ENCODE measurements around the gene SGMS1.

DNA sequence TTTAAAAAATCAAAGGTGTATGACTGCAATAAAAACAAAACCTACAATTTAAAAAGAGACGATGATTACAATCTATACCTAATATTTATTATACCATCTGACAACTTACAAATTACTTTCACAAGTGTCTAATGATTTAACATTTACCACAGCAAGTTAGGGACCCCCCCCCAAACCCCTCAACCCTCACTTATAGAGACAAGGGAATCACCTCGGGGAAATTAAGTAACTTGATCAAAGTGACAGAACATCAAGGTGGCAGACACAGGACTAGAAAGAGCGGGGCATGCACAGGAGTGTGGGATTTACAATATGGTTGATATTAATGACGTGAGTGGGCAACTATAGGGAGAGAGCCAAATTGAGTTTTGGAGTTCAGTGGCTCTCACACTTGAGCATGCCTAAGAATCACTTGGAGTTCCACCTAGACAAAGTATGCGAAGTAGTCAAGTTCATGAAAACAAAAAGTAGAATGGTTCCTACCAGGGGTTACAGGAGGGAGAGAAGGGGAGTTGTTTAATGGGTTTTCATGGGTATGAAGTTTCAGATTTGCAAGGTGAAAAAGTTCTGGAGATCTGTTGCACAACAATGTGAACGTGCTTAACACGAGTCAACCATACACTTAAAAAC is 43.4 kb downstream of the SGMS1 start:
- TF ChIP-seq, protein P1, sequence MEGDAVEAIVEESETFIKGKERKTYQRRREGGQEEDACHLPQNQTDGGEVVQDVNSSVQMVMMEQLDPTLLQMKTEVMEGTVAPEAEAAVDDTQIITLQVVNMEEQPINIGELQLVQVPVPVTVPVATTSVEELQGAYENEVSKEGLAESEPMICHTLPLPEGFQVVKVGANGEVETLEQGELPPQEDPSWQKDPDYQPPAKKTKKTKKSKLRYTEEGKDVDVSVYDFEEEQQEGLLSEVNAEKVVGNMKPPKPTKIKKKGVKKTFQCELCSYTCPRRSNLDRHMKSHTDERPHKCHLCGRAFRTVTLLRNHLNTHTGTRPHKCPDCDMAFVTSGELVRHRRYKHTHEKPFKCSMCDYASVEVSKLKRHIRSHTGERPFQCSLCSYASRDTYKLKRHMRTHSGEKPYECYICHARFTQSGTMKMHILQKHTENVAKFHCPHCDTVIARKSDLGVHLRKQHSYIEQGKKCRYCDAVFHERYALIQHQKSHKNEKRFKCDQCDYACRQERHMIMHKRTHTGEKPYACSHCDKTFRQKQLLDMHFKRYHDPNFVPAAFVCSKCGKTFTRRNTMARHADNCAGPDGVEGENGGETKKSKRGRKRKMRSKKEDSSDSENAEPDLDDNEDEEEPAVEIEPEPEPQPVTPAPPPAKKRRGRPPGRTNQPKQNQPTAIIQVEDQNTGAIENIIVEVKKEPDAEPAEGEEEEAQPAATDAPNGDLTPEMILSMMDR (IDR thresholded peaks at IDR 0.05): no peak
- no peak for TF ChIP-seq POLR2A (IDR thresholded peaks at IDR 0.05)

Data from heart left ventricle (tissue), 13 donors.